ENCODE results near the gene LRIF1.

The LRIF1 gene

DNA sequence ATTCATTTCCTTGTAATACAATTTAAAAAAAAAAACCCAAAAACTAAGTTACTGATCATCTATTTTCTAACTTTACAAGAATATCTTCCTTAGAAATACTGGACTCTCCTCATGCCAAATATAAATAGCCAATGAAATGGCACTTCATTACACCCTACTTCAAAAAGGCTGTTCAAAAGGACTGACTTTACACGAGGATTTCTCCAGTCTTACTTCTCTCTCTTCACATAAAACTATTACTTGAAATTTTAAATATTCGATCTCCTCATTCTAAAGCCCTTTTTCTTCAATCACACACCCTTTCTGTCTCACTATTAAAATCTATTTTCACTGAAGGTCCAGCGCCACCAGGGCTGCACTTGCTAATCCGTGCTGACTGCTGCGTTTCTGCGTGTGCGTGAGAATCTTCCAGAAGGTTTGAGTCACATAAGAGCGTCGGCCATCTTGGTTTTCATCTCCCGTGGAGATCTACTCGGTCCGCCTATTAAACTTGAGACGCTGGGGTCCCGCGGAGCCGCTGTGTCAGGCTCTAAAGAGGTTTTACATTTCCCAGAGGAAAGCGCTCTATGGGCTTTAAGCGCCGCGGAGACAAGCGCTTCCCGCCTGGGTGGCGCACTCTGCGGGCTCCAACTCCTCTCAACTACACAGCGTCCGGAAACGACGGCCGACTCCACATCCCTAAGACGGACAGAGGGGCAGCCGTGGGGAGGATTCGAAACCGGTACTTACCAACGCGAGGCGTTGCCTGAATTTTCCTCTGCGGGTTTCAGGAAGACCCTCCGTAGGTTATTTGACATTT lies 631 bp downstream of the LRIF1 start:
- peak overlapping the region; percentile 63 for H3K9ac ChIP-seq (ENCODE audit: low read length)
- TF ChIP-seq EZH2phosphoT487 (conservative IDR thresholded peaks at IDR 0.05; ENCODE audit: low read length): no peak
- TF ChIP-seq, protein P1, sequence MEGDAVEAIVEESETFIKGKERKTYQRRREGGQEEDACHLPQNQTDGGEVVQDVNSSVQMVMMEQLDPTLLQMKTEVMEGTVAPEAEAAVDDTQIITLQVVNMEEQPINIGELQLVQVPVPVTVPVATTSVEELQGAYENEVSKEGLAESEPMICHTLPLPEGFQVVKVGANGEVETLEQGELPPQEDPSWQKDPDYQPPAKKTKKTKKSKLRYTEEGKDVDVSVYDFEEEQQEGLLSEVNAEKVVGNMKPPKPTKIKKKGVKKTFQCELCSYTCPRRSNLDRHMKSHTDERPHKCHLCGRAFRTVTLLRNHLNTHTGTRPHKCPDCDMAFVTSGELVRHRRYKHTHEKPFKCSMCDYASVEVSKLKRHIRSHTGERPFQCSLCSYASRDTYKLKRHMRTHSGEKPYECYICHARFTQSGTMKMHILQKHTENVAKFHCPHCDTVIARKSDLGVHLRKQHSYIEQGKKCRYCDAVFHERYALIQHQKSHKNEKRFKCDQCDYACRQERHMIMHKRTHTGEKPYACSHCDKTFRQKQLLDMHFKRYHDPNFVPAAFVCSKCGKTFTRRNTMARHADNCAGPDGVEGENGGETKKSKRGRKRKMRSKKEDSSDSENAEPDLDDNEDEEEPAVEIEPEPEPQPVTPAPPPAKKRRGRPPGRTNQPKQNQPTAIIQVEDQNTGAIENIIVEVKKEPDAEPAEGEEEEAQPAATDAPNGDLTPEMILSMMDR (IDR thresholded peaks at IDR 0.05; ENCODE audit: insufficient read depth, low read length, poor library complexity, severe bottlenecking): no peak
- peaks cover 23% of the 10 kb centered on the region; the same call in 1 of the 2 replicates for H3K36me3 ChIP-seq (ENCODE audit: low read length)
- peaks cover 11% of the 10 kb centered on the region; the same call in 1 of the 2 replicates for H3K9me3 ChIP-seq (ENCODE audit: insufficient read depth, low read length)
- peaks cover 43% of the 10 kb centered on the region for H3K79me2 ChIP-seq (ENCODE audit: insufficient read depth, low read length)
- no peaks in the 10 kb centered on the region for H4K20me1 ChIP-seq (ENCODE audit: low read depth, low read length)
- no peaks in the 10 kb centered on the region for H3K9me2 ChIP-seq (replicated peaks; ENCODE audit: insufficient read depth, low read length)
- peak overlapping the region; percentile 82 for H2AFZ ChIP-seq (ENCODE audit: low read depth, low read length, severe bottlenecking)
- H3F3A ChIP-seq (ENCODE audit: insufficient read depth): peaks cover 9% of the 10 kb centered on the region
- H3K4me3 ChIP-seq (ENCODE audit: insufficient read depth, low read length, poor library complexity, severe bottlenecking): peak overlapping the region; percentile 63
- H3K4me2 ChIP-seq (ENCODE audit: low read depth, low read length, poor library complexity, severe bottlenecking): peak overlapping the region; percentile 73
- H3K27ac ChIP-seq (ENCODE audit: low read depth, low read length): peak overlapping the region; percentile 87
- no peaks in the 10 kb centered on the region for H3K27me3 ChIP-seq (ENCODE audit: low read length)

DNA sequence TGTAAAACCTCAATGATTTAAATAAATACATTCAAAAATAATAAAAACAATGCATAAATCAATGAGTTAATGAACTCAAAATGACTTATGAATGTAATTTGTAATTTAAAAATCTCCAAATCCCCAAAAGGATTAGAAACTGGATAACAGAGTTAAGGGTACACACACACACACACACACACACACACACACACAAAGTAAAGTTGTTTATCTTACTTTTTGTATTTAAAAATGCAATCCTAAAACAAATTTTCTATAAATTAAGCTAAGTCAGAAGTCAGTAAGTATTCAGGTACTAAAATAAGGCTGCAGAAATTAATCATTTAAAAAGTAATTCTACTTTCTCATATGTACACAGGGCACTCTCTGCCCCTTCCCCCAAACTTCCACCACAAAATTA lies 1.8 kb downstream of the LRIF1 start:
- peak overlapping the region; percentile 73 for H3K4me2 ChIP-seq (ENCODE audit: low read depth, low read length, poor library complexity, severe bottlenecking)
- H3K9ac ChIP-seq (ENCODE audit: low read length): no peak overlapping the region
- peaks cover 9% of the 10 kb centered on the region for H3F3A ChIP-seq (ENCODE audit: insufficient read depth)
- no peaks in the 10 kb centered on the region for H3K27me3 ChIP-seq (ENCODE audit: low read length)
- H2AFZ ChIP-seq (ENCODE audit: low read depth, low read length, severe bottlenecking): no peak overlapping the region
- peak overlapping the region; percentile 25 for H3K4me3 ChIP-seq (ENCODE audit: insufficient read depth, low read length, poor library complexity, severe bottlenecking)
- no peaks in the 10 kb centered on the region for H4K20me1 ChIP-seq (ENCODE audit: low read depth, low read length)
- peaks cover 23% of the 10 kb centered on the region; the same call in 1 of the 2 replicates for H3K36me3 ChIP-seq (ENCODE audit: low read length)
- H3K9me3 ChIP-seq (ENCODE audit: insufficient read depth, low read length): peaks cover 11% of the 10 kb centered on the region; the same call in 1 of the 2 replicates
- peaks cover 49% of the 10 kb centered on the region for H3K79me2 ChIP-seq (ENCODE audit: insufficient read depth, low read length)
- H3K9me2 ChIP-seq (replicated peaks; ENCODE audit: insufficient read depth, low read length): no peaks in the 10 kb centered on the region
- TF ChIP-seq EZH2phosphoT487 (conservative IDR thresholded peaks at IDR 0.05; ENCODE audit: low read length): no peak
- TF ChIP-seq, protein P1 (IDR thresholded peaks at IDR 0.05; ENCODE audit: insufficient read depth, low read length, poor library complexity, severe bottlenecking): no peak
- no peak overlapping the region for H3K27ac ChIP-seq (ENCODE audit: low read depth, low read length)

DNA sequence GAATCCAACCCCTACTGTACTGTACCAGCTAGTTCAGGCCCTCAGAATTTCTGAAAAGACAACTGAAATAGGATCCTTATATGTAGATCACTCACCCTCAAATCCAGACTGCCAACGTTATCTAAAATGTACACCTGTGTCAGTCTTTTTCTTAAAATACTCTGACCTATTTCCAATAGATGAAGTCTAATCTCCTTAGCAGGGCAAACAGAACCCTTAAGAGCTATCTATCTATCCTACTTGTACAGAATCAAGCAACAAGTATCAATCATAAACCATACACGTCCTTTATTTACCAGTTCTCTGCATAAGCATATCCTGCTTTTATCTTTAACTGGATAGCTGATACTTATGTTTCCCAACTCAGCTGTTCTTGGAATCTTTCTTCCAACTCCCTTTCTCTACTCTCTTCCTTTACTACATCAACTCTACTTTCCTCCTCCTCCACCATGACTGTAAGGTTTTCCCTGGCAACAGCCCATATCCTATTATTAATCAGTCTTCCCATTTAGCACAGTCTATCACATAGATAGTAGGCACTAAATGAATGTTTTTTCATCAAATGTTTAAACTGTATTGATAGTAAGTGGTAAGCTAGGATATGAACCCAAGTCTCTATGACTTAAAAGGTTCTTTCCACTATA lies 2.8 kb downstream of the LRIF1 start:
- H3K9me2 ChIP-seq (replicated peaks; ENCODE audit: insufficient read depth, low read length): no peaks in the 10 kb centered on the region
- H3K79me2 ChIP-seq (ENCODE audit: insufficient read depth, low read length): peaks cover 53% of the 10 kb centered on the region
- H3K9me3 ChIP-seq (ENCODE audit: insufficient read depth, low read length): peaks cover 11% of the 10 kb centered on the region; the same call in 1 of the 2 replicates
- peak overlapping the region; percentile 73 for H3K4me2 ChIP-seq (ENCODE audit: low read depth, low read length, poor library complexity, severe bottlenecking)
- no peaks in the 10 kb centered on the region for H3K27me3 ChIP-seq (ENCODE audit: low read length)
- no peak overlapping the region for H3K4me3 ChIP-seq (ENCODE audit: insufficient read depth, low read length, poor library complexity, severe bottlenecking)
- peaks cover 23% of the 10 kb centered on the region; the same call in 1 of the 2 replicates for H3K36me3 ChIP-seq (ENCODE audit: low read length)
- H2AFZ ChIP-seq (ENCODE audit: low read depth, low read length, severe bottlenecking): no peak overlapping the region
- TF ChIP-seq EZH2phosphoT487 (conservative IDR thresholded peaks at IDR 0.05; ENCODE audit: low read length): no peak
- TF ChIP-seq, protein P1 (IDR thresholded peaks at IDR 0.05; ENCODE audit: insufficient read depth, low read length, poor library complexity, severe bottlenecking): no peak
- H3K27ac ChIP-seq (ENCODE audit: low read depth, low read length): no peak overlapping the region
- H3F3A ChIP-seq (ENCODE audit: insufficient read depth): peaks cover 9% of the 10 kb centered on the region
- no peak overlapping the region for H3K9ac ChIP-seq (ENCODE audit: low read length)
- no peaks in the 10 kb centered on the region for H4K20me1 ChIP-seq (ENCODE audit: low read depth, low read length)
